Progenitor cell of endocrine pancreas (in vitro differentiated cells): ENCODE data around the gene VAPA. TPM values are rescaled to one million over a fixed set of nuclear protein-coding genes. Genes with fewer than 3 reads are reported as not detected.
A peak's percentile ranks its signal among the peaks of the same experiment; 100 is the strongest.
"Not testable (repeated sequence)": the region's sequence is repeated elsewhere in the genome, so short reads cannot be mapped to it uniquely, and the experiment has no call there.

Source experiments
- DNase-seq: peaks from one replicate; pipeline ENCODE4 v3.0.0; 2021; ENCODE audit warnings: low spot score; ENCODE audit not compliant: unreplicated experiment
- H3K27ac Mint-ChIP-seq: 2 replicates; pipeline ENCODE4 v1.8.0; 2021; ENCODE audit warnings: mild to moderate bottlenecking, moderate library complexity, mixed read lengths
- H3K27me3 Mint-ChIP-seq: 2 replicates; pipeline ENCODE4 v1.8.0; 2021; ENCODE audit warnings: mixed read lengths
- H3K36me3 Mint-ChIP-seq: 2 replicates; pipeline ENCODE4 v1.8.0; 2022; ENCODE audit warnings: mixed read lengths; ENCODE audit not compliant: insufficient read depth
- H3K4me1 Mint-ChIP-seq: 2 replicates; pipeline ENCODE4 v1.8.0; 2021; ENCODE audit warnings: low read depth, mixed read lengths
- H3K4me3 Mint-ChIP-seq: 2 replicates; pipeline ENCODE4 v1.8.0; 2021; ENCODE audit warnings: low read depth, mild to moderate bottlenecking, moderate library complexity, mixed read lengths
- H3K9me3 Mint-ChIP-seq: 2 replicates; pipeline ENCODE4 v1.8.0; 2021; ENCODE audit warnings: low read depth, mixed read lengths
- CTCF ChIP-seq: fragments of 200-600 bp; sonication (generic); IDR thresholded peaks from one replicate; pipeline ENCODE4 v1.5.0; 2021; ENCODE audit warnings: antibody characterized with exemption, mild to moderate bottlenecking; ENCODE audit not compliant: unreplicated experiment
- total RNA-seq: library from RNA; stranded (reverse); gene quantifications from 2 replicates; pipeline ENCODE4 v1.2.1, GENCODE V29; 2021

VAPA gene
- total RNA-seq, 1 donor from 2014 or later: 115 TPM

GRCh38 chr18:9911226-9911625 is 2.6 kb upstream of the VAPA start:
- Mint-ChIP-seq H3K27ac (no peak overlapping the region), H3K4me1 (peaks cover 12% of the 10 kb centered on the region), H3K9me3 (no peaks in the 10 kb centered on the region), H3K36me3 (no peaks in the 10 kb centered on the region), H3K4me3 (no peak overlapping the region), H3K27me3 (peaks cover 3% of the 10 kb centered on the region)
- TF ChIP-seq CTCF: no peak
- no peak for DNase-seq

DNA sequence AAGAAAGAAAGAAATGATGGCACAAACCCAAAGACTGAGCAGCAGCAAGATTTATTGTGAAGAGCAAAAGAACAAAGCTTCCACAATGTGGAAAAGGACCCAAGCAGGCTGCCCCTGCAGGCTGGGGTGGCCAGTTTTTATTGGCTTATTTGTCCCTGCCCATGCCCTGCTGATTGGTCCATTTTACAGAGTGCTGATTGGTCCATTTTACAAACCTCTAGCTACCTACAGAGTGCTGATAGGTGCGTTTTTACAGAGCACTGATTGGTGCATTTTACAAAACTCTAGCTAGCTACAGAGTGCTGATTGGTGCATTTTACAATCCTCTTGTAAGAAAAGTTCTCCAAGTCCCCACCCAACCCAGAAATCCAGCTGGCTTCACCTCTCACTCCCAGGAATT is 1.5 kb upstream of the VAPA start:
- not testable (repeated sequence) for H3K27ac Mint-ChIP-seq, H3K9me3 Mint-ChIP-seq, H3K4me3 Mint-ChIP-seq

GRCh38 chr18:9913151-9913525 is 678 bp upstream of the VAPA start:
- Mint-ChIP-seq H3K9me3 (no peaks in the 10 kb centered on the region), H3K4me1 (peaks cover 16% of the 10 kb centered on the region), H3K36me3 (no peaks in the 10 kb centered on the region), H3K27ac (peak overlapping the region; percentile 96), H3K27me3 (peaks cover 3% of the 10 kb centered on the region), H3K4me3 (peak overlapping the region; percentile 91)
- TF ChIP-seq CTCF: no peak
- no peak for DNase-seq

More for the DNA sequence above, 1.5 kb upstream of the VAPA start:
- not testable (repeated sequence) for H3K36me3 Mint-ChIP-seq, DNase-seq, H3K27me3 Mint-ChIP-seq
- H3K4me1 Mint-ChIP-seq: peaks cover 16% of the 10 kb centered on the region

GRCh38 chr18:9914334-9914583 is 443 bp downstream of the VAPA start:
- no peak for TF ChIP-seq CTCF
- Mint-ChIP-seq H3K36me3 (no peaks in the 10 kb centered on the region), H3K9me3 (no peaks in the 10 kb centered on the region), H3K27ac (peak overlapping the region; percentile 81), H3K4me3 (peak overlapping the region; percentile 91), H3K4me1 (peaks cover 16% of the 10 kb centered on the region), H3K27me3 (peaks cover under 1% of the 10 kb centered on the region)
- DNase-seq: no peak

DNA sequence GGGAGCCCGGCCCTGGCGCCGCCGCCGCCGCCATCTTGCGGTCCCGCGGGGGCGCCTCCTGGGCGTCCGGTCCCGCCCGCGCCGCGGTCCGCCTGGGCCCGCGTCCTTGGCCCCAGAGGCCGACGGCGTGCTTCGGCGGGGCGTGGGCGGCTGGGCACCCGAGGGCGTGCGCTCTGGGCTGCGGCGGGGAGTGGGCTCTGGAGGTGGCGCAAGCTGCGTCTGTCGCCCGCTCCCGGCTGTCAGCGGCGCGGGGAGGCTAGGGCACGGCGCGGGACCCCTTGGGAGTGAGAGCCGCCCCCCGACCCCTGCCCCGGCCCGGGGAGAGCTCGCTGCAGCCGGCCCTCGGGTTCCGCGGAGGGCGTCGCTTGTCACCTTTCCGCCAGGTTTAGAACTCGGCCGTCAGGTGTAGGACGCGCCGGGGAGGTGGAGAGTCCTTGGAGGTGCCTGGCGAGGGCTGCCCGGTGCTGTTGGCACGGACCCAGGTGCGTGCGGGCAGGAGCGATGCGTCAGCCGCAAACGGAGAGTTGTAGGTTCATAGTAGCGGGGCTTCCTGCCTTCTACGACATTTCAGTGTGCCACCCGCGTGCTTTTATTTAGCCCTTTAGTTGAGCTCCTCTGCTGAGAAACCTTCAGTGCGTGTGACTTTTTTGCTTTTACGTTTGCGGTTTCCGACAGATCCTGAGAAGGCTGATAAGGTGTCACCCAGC is 921 bp downstream of the VAPA start:
- H3K9me3 Mint-ChIP-seq: no peaks in the 10 kb centered on the region
- no peaks in the 10 kb centered on the region for H3K27me3 Mint-ChIP-seq
- peaks cover 16% of the 10 kb centered on the region for H3K4me1 Mint-ChIP-seq
- TF ChIP-seq CTCF: no peak
- H3K27ac Mint-ChIP-seq: peak overlapping the region; percentile 91
- H3K4me3 Mint-ChIP-seq: peak overlapping the region; percentile 86
- DNase-seq: peak; percentile 27
- no peaks in the 10 kb centered on the region for H3K36me3 Mint-ChIP-seq

- H3K27ac Mint-ChIP-seq: peak overlapping the region; percentile 91
- no peak for TF ChIP-seq CTCF
These were observed 1.7 kb downstream of the VAPA start for GRCh38 chr18:9915291-9916076.

More at GRCh38 chr18:9915291-9916076, 1.7 kb downstream of the VAPA start:
- DNase-seq: no peak
- no peaks in the 10 kb centered on the region for H3K36me3 Mint-ChIP-seq
- H3K4me1 Mint-ChIP-seq: peaks cover 16% of the 10 kb centered on the region
- H3K9me3 Mint-ChIP-seq: no peaks in the 10 kb centered on the region
- no peaks in the 10 kb centered on the region for H3K27me3 Mint-ChIP-seq
- peak overlapping the region; percentile 86 for H3K4me3 Mint-ChIP-seq
